ENCODE data around the gene TLK2. TPM values are rescaled to one million over a fixed set of nuclear protein-coding genes. Genes with fewer than 3 reads are reported as not detected.

TLK2 gene
- total RNA-seq, 1 experiment from 2014 or later: 68.8 TPM

DNA sequence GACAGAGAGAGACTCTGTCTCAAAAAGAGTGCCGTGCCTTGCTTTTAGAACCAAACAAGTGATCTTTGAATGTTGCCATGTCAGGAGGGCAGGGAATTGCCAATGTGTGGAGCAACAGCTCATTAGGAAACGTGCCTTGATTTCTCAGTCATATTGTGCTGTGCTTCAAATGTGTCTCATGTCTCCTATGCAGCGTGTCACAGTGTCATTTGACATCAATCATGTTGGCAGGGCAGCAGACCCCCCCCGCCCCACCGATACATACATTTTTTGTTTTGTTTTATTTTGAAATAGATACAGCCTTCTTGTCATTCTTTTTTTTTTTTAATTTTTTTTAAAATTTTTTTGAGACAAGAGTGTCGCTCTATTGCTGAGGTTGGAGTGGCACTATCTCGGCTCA, 170.9 kb downstream of the TLK2 start:
- Mint-ChIP-seq H3K9me3 (ENCODE audit: unreplicated experiment) (no peaks in the 10 kb centered on the region), H3K27ac (ENCODE audit: unreplicated experiment) (no peak overlapping the region), H3K27me3 (ENCODE audit: insufficient read depth, unreplicated experiment) (peaks cover 4% of the 10 kb centered on the region), H3K4me3 (ENCODE audit: unreplicated experiment) (no peak overlapping the region), H3K36me3 (ENCODE audit: insufficient read depth, unreplicated experiment) (peaks cover 9% of the 10 kb centered on the region), H3K4me1 (ENCODE audit: low read depth, unreplicated experiment) (peaks cover 13% of the 10 kb centered on the region)
- no peak for DNase-seq
- H3K9me3 ChIP-seq: no peaks in the 10 kb centered on the region
- BruUV-seq (replicated peaks): no TSS peak
- ChIA-PET CTCF (no interaction called here), POLR2A (no interaction called here)
- intact Hi-C loops (cut with micrococcal nuclease; ENCODE audit: unreplicated experiment): no loop called here
- peaks cover 4% of the 10 kb centered on the region; the same call in 1 of the 2 replicates for H3K4me1 ChIP-seq
- H3K27me3 ChIP-seq (replicated peaks; ENCODE audit: control insufficient read depth, insufficient read depth, low read length): no peaks in the 10 kb centered on the region; the same call in 1 of the 2 replicates
- H3K4me3 ChIP-seq (ENCODE audit: low read depth, low read length): no peak overlapping the region
- TF ChIP-seq, protein P1, sequence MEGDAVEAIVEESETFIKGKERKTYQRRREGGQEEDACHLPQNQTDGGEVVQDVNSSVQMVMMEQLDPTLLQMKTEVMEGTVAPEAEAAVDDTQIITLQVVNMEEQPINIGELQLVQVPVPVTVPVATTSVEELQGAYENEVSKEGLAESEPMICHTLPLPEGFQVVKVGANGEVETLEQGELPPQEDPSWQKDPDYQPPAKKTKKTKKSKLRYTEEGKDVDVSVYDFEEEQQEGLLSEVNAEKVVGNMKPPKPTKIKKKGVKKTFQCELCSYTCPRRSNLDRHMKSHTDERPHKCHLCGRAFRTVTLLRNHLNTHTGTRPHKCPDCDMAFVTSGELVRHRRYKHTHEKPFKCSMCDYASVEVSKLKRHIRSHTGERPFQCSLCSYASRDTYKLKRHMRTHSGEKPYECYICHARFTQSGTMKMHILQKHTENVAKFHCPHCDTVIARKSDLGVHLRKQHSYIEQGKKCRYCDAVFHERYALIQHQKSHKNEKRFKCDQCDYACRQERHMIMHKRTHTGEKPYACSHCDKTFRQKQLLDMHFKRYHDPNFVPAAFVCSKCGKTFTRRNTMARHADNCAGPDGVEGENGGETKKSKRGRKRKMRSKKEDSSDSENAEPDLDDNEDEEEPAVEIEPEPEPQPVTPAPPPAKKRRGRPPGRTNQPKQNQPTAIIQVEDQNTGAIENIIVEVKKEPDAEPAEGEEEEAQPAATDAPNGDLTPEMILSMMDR (IDR thresholded peaks at IDR 0.05; ENCODE audit: insufficient read depth in 1 of 2, low read depth in 1 of 2, low read length in 1 of 2, severe bottlenecking in 1 of 2, unreplicated experiment in 1 of 2): no peak
- H3K36me3 ChIP-seq (ENCODE audit: control insufficient read depth, insufficient read depth, low read length): no peaks in the 10 kb centered on the region

GRCh38 chr17:62650587-62650986, 172.0 kb downstream of the TLK2 start:
- BruUV-seq (replicated peaks): no TSS peak
- intact Hi-C loops (cut with micrococcal nuclease; ENCODE audit: unreplicated experiment): no loop called here
- Mint-ChIP-seq H3K27ac (ENCODE audit: unreplicated experiment) (no peak overlapping the region), H3K4me1 (ENCODE audit: low read depth, unreplicated experiment) (peaks cover 13% of the 10 kb centered on the region), H3K36me3 (ENCODE audit: insufficient read depth, unreplicated experiment) (peaks cover 5% of the 10 kb centered on the region), H3K4me3 (ENCODE audit: unreplicated experiment) (no peak overlapping the region), H3K9me3 (ENCODE audit: unreplicated experiment) (no peaks in the 10 kb centered on the region), H3K27me3 (ENCODE audit: insufficient read depth, unreplicated experiment) (peaks cover 4% of the 10 kb centered on the region)
- H3K9me3 ChIP-seq: no peaks in the 10 kb centered on the region
- H3K27me3 ChIP-seq (replicated peaks; ENCODE audit: control insufficient read depth, insufficient read depth, low read length): no peaks in the 10 kb centered on the region; the same call in 1 of the 2 replicates
- DNase-seq: no peak
- no peak overlapping the region for H3K4me3 ChIP-seq (ENCODE audit: low read depth, low read length)
- H3K36me3 ChIP-seq (ENCODE audit: control insufficient read depth, insufficient read depth, low read length): no peaks in the 10 kb centered on the region
- ChIA-PET POLR2A (no interaction called here), CTCF (no interaction called here)
- H3K4me1 ChIP-seq: 0 out of 2 replicates have a peak, but pooled peaks cover 4% of the 10 kb centered on the region
- TF ChIP-seq, protein P1 (IDR thresholded peaks at IDR 0.05; ENCODE audit: insufficient read depth in 1 of 2, low read depth in 1 of 2, low read length in 1 of 2, severe bottlenecking in 1 of 2, unreplicated experiment in 1 of 2): no peak

DNA sequence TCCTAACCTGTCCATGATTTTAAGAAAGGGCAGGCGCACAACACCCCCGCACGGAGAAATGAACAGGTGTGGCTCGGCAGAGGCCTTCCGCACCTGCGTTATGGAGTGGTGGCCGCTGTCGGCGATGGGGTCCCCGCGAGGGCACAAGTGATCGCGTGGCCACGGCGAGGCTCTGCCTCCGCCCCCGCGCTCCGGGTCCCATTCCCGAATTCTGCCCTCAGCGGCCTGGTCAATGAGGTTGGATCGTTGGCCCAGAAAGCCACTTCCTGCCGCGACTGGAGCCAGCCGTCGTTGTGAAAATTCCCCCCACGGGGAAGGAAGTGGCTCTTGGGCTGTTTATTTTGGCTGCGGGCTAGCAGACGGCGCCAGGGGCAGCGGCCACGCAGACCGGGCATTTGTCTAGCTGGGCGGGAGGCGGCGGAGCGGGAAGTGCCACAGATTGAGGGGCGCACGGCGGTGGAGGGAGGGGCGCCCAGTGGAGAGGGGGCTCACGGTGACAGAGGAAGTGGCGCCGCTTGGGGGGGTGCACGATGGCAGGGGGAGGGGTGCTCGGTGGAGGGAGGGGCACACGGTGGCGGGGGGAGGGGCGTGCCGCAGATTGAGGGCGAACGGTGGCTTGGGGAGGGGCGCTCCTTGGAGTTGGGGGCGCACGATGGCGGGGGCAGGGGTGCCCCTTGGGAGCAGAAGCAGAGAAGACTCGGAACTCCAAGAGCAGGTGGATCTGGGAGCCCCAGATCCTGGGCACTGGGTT, 173.8 kb downstream of the TLK2 start:
- CTCF ChIA-PET: no interaction called here
- Histone ChIP-seq H3K4me3 (ENCODE audit: low read depth, low read length) (peak overlapping the region; percentile 43), H3K27me3 (replicated peaks; ENCODE audit: control insufficient read depth, insufficient read depth, low read length) (no peaks in the 10 kb centered on the region), H3K9me3 (no peaks in the 10 kb centered on the region), H3K4me1 (0 out of 2 replicates have a peak, but pooled peaks cover 4% of the 10 kb centered on the region), H3K36me3 (ENCODE audit: control insufficient read depth, insufficient read depth, low read length) (no peaks in the 10 kb centered on the region)
- DNase-seq: no peak
- Mint-ChIP-seq H3K4me3 (ENCODE audit: unreplicated experiment) (peak overlapping the region; percentile 79), H3K9me3 (ENCODE audit: unreplicated experiment) (no peaks in the 10 kb centered on the region), H3K36me3 (ENCODE audit: insufficient read depth, unreplicated experiment) (peaks cover 5% of the 10 kb centered on the region), H3K27ac (ENCODE audit: unreplicated experiment) (no peak overlapping the region), H3K4me1 (ENCODE audit: low read depth, unreplicated experiment) (peaks cover 13% of the 10 kb centered on the region), H3K27me3 (ENCODE audit: insufficient read depth, unreplicated experiment) (peaks cover 4% of the 10 kb centered on the region)
- BruUV-seq (replicated peaks): no TSS peak
- intact Hi-C loops (cut with micrococcal nuclease; ENCODE audit: unreplicated experiment): no loop called here
- POLR2A ChIA-PET: no interaction called here
- TF ChIP-seq, protein P1 (IDR thresholded peaks at IDR 0.05; ENCODE audit: insufficient read depth in 1 of 2, low read depth in 1 of 2, low read length in 1 of 2, severe bottlenecking in 1 of 2, unreplicated experiment in 1 of 2): no peak

All from Caco-2 (cell line).